ENCODE data around the gene PLRG1.

DNA sequence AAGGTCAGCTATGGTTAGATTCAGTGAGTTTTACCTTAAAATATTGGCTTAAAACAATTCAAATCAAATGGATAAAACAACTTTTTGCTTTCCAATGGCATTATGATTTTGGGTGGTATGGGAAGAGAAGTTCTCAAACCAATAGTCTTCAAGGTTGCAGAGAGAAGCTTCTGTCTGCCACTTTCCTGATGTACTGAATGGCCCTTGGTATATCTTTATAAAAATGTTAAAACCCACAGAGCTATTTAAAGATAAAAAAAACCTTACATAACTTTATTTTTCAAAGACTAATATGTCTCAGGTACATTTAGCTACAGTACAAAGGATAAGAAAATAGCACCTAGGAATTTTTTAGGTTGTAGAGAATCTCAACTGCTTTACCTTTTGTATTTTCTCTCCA lies 33.5 kb upstream of the PLRG1 start:
- TF ChIP-seq, protein P1, sequence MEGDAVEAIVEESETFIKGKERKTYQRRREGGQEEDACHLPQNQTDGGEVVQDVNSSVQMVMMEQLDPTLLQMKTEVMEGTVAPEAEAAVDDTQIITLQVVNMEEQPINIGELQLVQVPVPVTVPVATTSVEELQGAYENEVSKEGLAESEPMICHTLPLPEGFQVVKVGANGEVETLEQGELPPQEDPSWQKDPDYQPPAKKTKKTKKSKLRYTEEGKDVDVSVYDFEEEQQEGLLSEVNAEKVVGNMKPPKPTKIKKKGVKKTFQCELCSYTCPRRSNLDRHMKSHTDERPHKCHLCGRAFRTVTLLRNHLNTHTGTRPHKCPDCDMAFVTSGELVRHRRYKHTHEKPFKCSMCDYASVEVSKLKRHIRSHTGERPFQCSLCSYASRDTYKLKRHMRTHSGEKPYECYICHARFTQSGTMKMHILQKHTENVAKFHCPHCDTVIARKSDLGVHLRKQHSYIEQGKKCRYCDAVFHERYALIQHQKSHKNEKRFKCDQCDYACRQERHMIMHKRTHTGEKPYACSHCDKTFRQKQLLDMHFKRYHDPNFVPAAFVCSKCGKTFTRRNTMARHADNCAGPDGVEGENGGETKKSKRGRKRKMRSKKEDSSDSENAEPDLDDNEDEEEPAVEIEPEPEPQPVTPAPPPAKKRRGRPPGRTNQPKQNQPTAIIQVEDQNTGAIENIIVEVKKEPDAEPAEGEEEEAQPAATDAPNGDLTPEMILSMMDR (IDR thresholded peaks at IDR 0.05) = no peak
- TF ChIP-seq POLR2A (IDR thresholded peaks at IDR 0.05) = no peak
- no peak for TF ChIP-seq POLR2AphosphoS5 (IDR thresholded peaks at IDR 0.05)

All from transverse colon (tissue), 4 donors.